Endothelial cell of umbilical vein (primary cell): ENCODE results near the gene KIAA1217.

Experiments used
- EZH2 ChIP-seq: IDR thresholded peaks from 2 replicates; pipeline ENCODE4 v1.6.1; 2012; ENCODE audit warnings: borderline replicate concordance, low read depth, mild to moderate bottlenecking, moderate library complexity, low read length, inconsistent platforms; ENCODE audit not compliant: severe bottlenecking
- POLR2A ChIP-seq: IDR thresholded peaks from 2 replicates; pipeline ENCODE4 v1.6.1; 2012; ENCODE audit warnings: low read depth, mild to moderate bottlenecking, control low read depth, low read length
- POLR2AphosphoS5 ChIP-seq: IDR thresholded peaks from 2 replicates; pipeline ENCODE4 v1.6.1; 2012; ENCODE audit warnings: low read depth, mild to moderate bottlenecking, control low read depth, low read length, moderate library complexity; ENCODE audit not compliant: insufficient read depth
- TF ChIP-seq, protein P1 (sequence below), 2 donors: IDR thresholded peaks; 1 replicate in 1 of 2; 2 replicates in 1 of 2; pipeline ENCODE4 v1.5.1; 2011; ENCODE audit warnings: low read length in 2 of 2, mild to moderate bottlenecking in 2 of 2, moderate library complexity in 2 of 2, control low read depth in 1 of 2, inconsistent platforms in 1 of 2, low read depth in 1 of 2; ENCODE audit not compliant: insufficient read depth in 1 of 2; ENCODE audit errors: extremely low read depth in 1 of 2

DNA sequence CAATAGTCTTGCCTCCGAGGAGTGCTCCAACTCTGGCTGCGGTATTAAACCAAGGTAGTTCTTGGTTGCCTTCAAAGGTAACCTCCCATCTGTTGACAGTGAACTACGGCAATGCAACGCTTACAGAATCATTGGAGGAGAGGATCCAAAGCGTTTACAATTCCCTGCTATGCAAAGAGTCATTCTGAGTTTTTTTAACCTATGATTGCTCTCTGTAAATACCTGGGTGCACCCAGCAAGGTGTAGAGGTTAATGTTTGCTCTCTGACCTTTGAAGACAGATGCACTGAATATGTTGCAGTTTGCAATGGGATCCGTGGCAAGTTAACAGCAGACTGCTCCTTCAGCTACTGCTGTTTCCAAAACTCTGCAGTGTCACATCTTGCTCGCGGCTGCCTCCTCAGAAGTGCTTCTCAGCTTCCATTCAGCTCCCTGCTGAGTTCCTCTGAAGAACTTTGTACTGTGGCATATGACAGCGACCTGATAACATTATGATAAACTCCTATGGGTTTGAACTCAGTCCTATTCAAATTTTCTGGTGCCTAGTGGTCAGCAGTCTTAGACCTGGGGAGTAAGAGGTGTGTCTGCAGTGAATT is 29.0 kb downstream of the KIAA1217 start:
- TF ChIP-seq EZH2 (no peak), POLR2AphosphoS5 (no peak), POLR2A (no peak)
- TF ChIP-seq, protein P1, sequence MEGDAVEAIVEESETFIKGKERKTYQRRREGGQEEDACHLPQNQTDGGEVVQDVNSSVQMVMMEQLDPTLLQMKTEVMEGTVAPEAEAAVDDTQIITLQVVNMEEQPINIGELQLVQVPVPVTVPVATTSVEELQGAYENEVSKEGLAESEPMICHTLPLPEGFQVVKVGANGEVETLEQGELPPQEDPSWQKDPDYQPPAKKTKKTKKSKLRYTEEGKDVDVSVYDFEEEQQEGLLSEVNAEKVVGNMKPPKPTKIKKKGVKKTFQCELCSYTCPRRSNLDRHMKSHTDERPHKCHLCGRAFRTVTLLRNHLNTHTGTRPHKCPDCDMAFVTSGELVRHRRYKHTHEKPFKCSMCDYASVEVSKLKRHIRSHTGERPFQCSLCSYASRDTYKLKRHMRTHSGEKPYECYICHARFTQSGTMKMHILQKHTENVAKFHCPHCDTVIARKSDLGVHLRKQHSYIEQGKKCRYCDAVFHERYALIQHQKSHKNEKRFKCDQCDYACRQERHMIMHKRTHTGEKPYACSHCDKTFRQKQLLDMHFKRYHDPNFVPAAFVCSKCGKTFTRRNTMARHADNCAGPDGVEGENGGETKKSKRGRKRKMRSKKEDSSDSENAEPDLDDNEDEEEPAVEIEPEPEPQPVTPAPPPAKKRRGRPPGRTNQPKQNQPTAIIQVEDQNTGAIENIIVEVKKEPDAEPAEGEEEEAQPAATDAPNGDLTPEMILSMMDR (IDR thresholded peaks at IDR 0.05; ENCODE audit: extremely low read depth in 1 of 2, insufficient read depth in 1 of 2, low read depth in 1 of 2, low read length in 2 of 2), result no peak
